GM12891 (cell line): ENCODE measurements around the gene PPP1R13B.

Experiments used
- POLR2A ChIP-seq: IDR thresholded peaks from 2 replicates; pipeline ENCODE4 v1.6.1; 2011; ENCODE audit warnings: low read depth, low read length, control low read depth
- POLR2AphosphoS5 ChIP-seq: IDR thresholded peaks from 2 replicates; pipeline ENCODE4 v1.6.1; 2011; ENCODE audit warnings: low read depth, low read length, control low read depth
- POU2F2 ChIP-seq: IDR thresholded peaks from 2 replicates; pipeline ENCODE4 v1.6.1; 2011; ENCODE audit warnings: low read depth, mild to moderate bottlenecking, control low read depth, low read length, moderate library complexity
- SPI1 ChIP-seq: IDR thresholded peaks from 2 replicates; pipeline ENCODE4 v1.6.1; 2011; ENCODE audit warnings: low read depth, low read length, control low read depth
- TAF1 ChIP-seq: IDR thresholded peaks from 2 replicates; pipeline ENCODE4 v1.6.1; 2011; ENCODE audit warnings: low read depth, low read length, control low read depth

DNA sequence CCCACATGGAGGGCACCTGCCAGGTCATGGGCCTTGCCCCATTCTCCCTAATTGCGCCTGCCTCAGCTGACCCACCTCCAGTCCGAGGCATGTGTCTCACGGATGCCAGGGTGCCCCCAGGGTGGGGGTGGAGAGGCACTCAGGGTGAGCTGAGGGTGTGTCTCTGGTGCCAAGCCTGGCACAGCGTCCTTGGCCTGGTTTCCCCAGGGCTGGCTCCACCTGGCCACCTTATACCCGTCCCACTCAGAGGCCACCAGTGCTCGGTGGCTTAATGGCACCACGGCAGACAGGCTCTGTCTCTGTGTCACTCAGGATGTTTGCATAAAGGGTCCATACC, 47.3 kb upstream of the PPP1R13B start:
- TF ChIP-seq POLR2A (no peak), POLR2AphosphoS5 (no peak), SPI1 (no peak), TAF1 (no peak), POU2F2 (no peak)
